Stimulated activated naive CD8-positive, alpha-beta T cell treated with anti-CD3 and anti-CD28 coated beads, Interleukin-15, Interleukin-2, amounts not matched to agents 100 ng/mL and 50 ng/mL, for 24 hours (primary cell): ENCODE data around the gene CCNJL.

Experiments
- H3K27ac Mint-ChIP-seq: one replicate; pipeline ENCODE4 v1.8.0; 2021; ENCODE audit warnings: mild to moderate bottlenecking, mixed read lengths
- H3K27me3 Mint-ChIP-seq: one replicate; pipeline ENCODE4 v1.8.0; 2021; ENCODE audit warnings: mixed read lengths
- H3K36me3 Mint-ChIP-seq: one replicate; pipeline ENCODE4 v1.8.0; 2021; ENCODE audit warnings: low read depth, mixed read lengths
- H3K4me1 Mint-ChIP-seq: one replicate; pipeline ENCODE4 v1.8.0; 2021; ENCODE audit warnings: low read depth, mixed read lengths
- H3K4me3 Mint-ChIP-seq: one replicate; pipeline ENCODE4 v1.8.0; 2021; ENCODE audit warnings: mild to moderate bottlenecking, mixed read lengths
- H3K9me3 Mint-ChIP-seq: one replicate; pipeline ENCODE4 v1.8.0; 2021; ENCODE audit warnings: mixed read lengths

The CCNJL gene

GRCh38 chr5:160289721-160290120, 22.6 kb downstream of the CCNJL start:
- no peaks in the 10 kb centered on the region for H3K4me1 Mint-ChIP-seq
- no peaks in the 10 kb centered on the region for H3K36me3 Mint-ChIP-seq
- peaks cover 5% of the 10 kb centered on the region for H3K27me3 Mint-ChIP-seq
- no peaks in the 10 kb centered on the region for H3K9me3 Mint-ChIP-seq
- H3K27ac Mint-ChIP-seq = no peak overlapping the region
- no peak overlapping the region for H3K4me3 Mint-ChIP-seq

- peaks cover 5% of the 10 kb centered on the region for H3K27me3 Mint-ChIP-seq
- no peaks in the 10 kb centered on the region for H3K36me3 Mint-ChIP-seq
- H3K9me3 Mint-ChIP-seq = no peaks in the 10 kb centered on the region
- no peak overlapping the region for H3K27ac Mint-ChIP-seq
- H3K4me1 Mint-ChIP-seq = no peaks in the 10 kb centered on the region
- H3K4me3 Mint-ChIP-seq = no peak overlapping the region
Observed at GRCh38 chr5:160289356-160289651, 23.1 kb downstream of the CCNJL start.

DNA sequence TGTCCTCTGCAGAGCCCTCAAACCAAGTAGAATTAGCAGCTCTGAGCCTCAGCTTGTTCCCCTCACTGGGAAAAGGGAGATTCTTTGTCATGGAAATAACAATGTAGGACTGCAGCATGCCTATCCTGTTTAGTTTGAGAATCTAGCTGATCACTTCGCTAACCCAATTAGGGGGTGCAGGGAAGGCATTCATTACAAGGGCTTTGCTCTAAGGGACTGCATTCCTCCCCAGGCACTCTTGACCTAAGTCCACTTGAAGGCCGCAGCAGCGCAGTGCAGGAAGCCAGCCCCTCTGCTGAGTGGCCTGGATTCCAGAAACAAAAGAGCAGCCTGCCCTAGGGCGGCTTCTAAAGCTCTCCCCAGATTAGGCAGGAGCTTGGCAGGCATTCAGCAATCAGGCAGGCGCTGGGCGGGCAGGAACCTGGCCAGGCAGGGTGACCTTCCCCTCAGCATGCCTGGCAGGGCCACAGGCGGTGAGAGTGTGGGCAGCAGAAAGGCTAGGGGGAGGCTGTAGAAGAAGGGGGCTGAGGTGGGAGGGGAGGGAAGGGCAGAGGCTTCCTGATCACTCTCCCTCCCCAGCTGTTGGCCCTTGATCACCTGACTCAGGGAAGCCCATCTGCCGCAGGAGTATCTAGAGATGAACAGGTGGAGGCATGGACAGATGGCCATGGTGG, 24.8 kb downstream of the CCNJL start:
- H3K27me3 Mint-ChIP-seq = peaks cover 5% of the 10 kb centered on the region
- H3K27ac Mint-ChIP-seq = no peak overlapping the region
- H3K36me3 Mint-ChIP-seq = no peaks in the 10 kb centered on the region
- H3K4me3 Mint-ChIP-seq = no peak overlapping the region
- no peaks in the 10 kb centered on the region for H3K4me1 Mint-ChIP-seq
- H3K9me3 Mint-ChIP-seq = no peaks in the 10 kb centered on the region

DNA sequence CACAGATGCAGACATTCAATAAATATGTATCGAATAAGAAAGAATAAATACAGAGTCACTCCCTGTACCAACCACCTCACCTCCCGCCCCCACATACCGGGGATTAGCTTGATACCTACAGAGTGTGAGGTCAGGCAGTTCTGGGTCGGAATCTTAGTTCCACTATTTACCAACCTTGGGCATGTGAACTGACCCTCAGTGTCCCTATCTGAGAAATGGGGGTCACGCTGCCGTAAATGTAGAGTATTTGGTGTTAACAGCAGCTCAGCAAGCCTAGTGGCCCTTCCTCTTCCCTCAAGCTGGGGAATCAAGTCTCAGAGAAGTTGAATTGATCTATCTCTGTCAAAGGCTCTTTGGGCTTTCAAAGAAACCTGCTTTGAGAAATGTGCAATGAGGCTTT, 25.4 kb downstream of the CCNJL start:
- peaks cover 5% of the 10 kb centered on the region for H3K27me3 Mint-ChIP-seq
- H3K4me3 Mint-ChIP-seq = no peak overlapping the region

GRCh38 chr5:160285316-160285715, 27.0 kb downstream of the CCNJL start:
- no peak overlapping the region for H3K4me3 Mint-ChIP-seq

More for the DNA sequence above, 25.4 kb downstream of the CCNJL start:
- Mint-ChIP-seq H3K9me3 (no peaks in the 10 kb centered on the region), H3K4me1 (no peaks in the 10 kb centered on the region), H3K27ac (no peak overlapping the region), H3K36me3 (no peaks in the 10 kb centered on the region)

GRCh38 chr5:160284291-160284873, 28.0 kb downstream of the CCNJL start:
- Mint-ChIP-seq H3K9me3 (no peaks in the 10 kb centered on the region), H3K4me1 (no peaks in the 10 kb centered on the region), H3K36me3 (no peaks in the 10 kb centered on the region), H3K27me3 (peaks cover 5% of the 10 kb centered on the region), H3K27ac (no peak overlapping the region), H3K4me3 (no peak overlapping the region)

More at GRCh38 chr5:160285316-160285715, 27.0 kb downstream of the CCNJL start:
- no peaks in the 10 kb centered on the region for H3K9me3 Mint-ChIP-seq
- H3K27ac Mint-ChIP-seq = no peak overlapping the region
- H3K4me1 Mint-ChIP-seq = no peaks in the 10 kb centered on the region
- H3K36me3 Mint-ChIP-seq = no peaks in the 10 kb centered on the region
- peaks cover 5% of the 10 kb centered on the region for H3K27me3 Mint-ChIP-seq

GRCh38 chr5:160281275-160281674, 31.1 kb downstream of the CCNJL start:
- no peak overlapping the region for H3K27ac Mint-ChIP-seq
- H3K4me3 Mint-ChIP-seq = no peak overlapping the region
- H3K4me1 Mint-ChIP-seq = no peaks in the 10 kb centered on the region
- peaks cover 5% of the 10 kb centered on the region for H3K27me3 Mint-ChIP-seq
- H3K36me3 Mint-ChIP-seq = no peaks in the 10 kb centered on the region
- no peaks in the 10 kb centered on the region for H3K9me3 Mint-ChIP-seq

GRCh38 chr5:160280384-160281095, 31.8 kb downstream of the CCNJL start:
- H3K27ac Mint-ChIP-seq = no peak overlapping the region
- H3K9me3 Mint-ChIP-seq = no peaks in the 10 kb centered on the region
- no peaks in the 10 kb centered on the region for H3K4me1 Mint-ChIP-seq
- H3K36me3 Mint-ChIP-seq = no peaks in the 10 kb centered on the region
- H3K4me3 Mint-ChIP-seq = no peak overlapping the region
- peaks cover 5% of the 10 kb centered on the region for H3K27me3 Mint-ChIP-seq

- H3K4me1 Mint-ChIP-seq = peaks cover 5% of the 10 kb centered on the region
- no peak overlapping the region for H3K27ac Mint-ChIP-seq
- H3K27me3 Mint-ChIP-seq = no peaks in the 10 kb centered on the region
- no peak overlapping the region for H3K4me3 Mint-ChIP-seq
- no peaks in the 10 kb centered on the region for H3K36me3 Mint-ChIP-seq
- no peaks in the 10 kb centered on the region for H3K9me3 Mint-ChIP-seq
Observed at GRCh38 chr5:160278343-160278742, 34.0 kb downstream of the CCNJL start.

DNA sequence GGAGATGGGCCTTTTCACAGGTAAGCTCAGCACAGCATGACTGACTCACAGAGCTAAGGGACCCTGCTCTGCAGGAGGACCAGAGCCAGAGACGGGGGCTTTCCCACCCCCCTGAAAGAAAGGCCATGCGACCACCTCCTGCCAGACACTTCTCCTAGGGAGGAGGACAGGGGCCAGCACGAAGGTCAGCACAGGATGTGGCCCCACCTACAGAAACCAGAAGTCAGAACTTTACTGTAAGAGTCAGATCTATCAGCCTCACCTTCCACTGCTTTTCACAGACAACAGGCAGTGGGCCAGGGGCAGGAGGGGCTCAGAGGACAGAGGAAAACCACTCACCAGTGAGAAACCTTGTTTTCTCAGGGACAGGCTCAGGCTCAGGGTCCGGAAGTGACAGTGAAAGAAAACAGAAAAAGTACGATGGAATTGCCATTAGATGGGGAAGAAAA, 37.9 kb downstream of the CCNJL start:
- H3K4me1 Mint-ChIP-seq = peaks cover 20% of the 10 kb centered on the region
- peak overlapping the region; percentile 61 for H3K27ac Mint-ChIP-seq
- H3K9me3 Mint-ChIP-seq = no peaks in the 10 kb centered on the region
- no peak overlapping the region for H3K4me3 Mint-ChIP-seq
- H3K27me3 Mint-ChIP-seq = no peaks in the 10 kb centered on the region
- no peaks in the 10 kb centered on the region for H3K36me3 Mint-ChIP-seq

- Mint-ChIP-seq H3K4me3 (no peak overlapping the region), H3K36me3 (no peaks in the 10 kb centered on the region), H3K27me3 (no peaks in the 10 kb centered on the region), H3K27ac (no peak overlapping the region), H3K9me3 (no peaks in the 10 kb centered on the region), H3K4me1 (peaks cover 22% of the 10 kb centered on the region)
Observed at GRCh38 chr5:160272889-160273288, 39.5 kb downstream of the CCNJL start.

- Mint-ChIP-seq H3K9me3 (no peaks in the 10 kb centered on the region), H3K27ac (no peak overlapping the region), H3K27me3 (no peaks in the 10 kb centered on the region), H3K4me3 (no peak overlapping the region), H3K4me1 (peaks cover 22% of the 10 kb centered on the region), H3K36me3 (no peaks in the 10 kb centered on the region)
Observed at GRCh38 chr5:160272264-160272663, 40.1 kb downstream of the CCNJL start.

GRCh38 chr5:160271836-160272235, 40.5 kb downstream of the CCNJL start:
- no peak overlapping the region for H3K4me3 Mint-ChIP-seq
- H3K36me3 Mint-ChIP-seq = no peaks in the 10 kb centered on the region
- no peaks in the 10 kb centered on the region for H3K27me3 Mint-ChIP-seq
- H3K4me1 Mint-ChIP-seq = peaks cover 22% of the 10 kb centered on the region
- H3K9me3 Mint-ChIP-seq = no peaks in the 10 kb centered on the region
- no peak overlapping the region for H3K27ac Mint-ChIP-seq

- Mint-ChIP-seq H3K4me1 (peaks cover 22% of the 10 kb centered on the region), H3K27me3 (no peaks in the 10 kb centered on the region), H3K27ac (peak overlapping the region; percentile 56), H3K9me3 (no peaks in the 10 kb centered on the region), H3K4me3 (peak overlapping the region; percentile 24), H3K36me3 (no peaks in the 10 kb centered on the region)
Observed at GRCh38 chr5:160271396-160271795, 41.0 kb downstream of the CCNJL start.

GRCh38 chr5:160270704-160271103, 41.7 kb downstream of the CCNJL start:
- peaks cover 22% of the 10 kb centered on the region for H3K4me1 Mint-ChIP-seq
- H3K4me3 Mint-ChIP-seq = no peak overlapping the region
- no peaks in the 10 kb centered on the region for H3K27me3 Mint-ChIP-seq
- H3K27ac Mint-ChIP-seq = no peak overlapping the region
- H3K9me3 Mint-ChIP-seq = no peaks in the 10 kb centered on the region
- no peaks in the 10 kb centered on the region for H3K36me3 Mint-ChIP-seq
